ENCODE data around the gene CDON. TPM values are rescaled to one million over a fixed set of nuclear protein-coding genes. Genes with fewer than 3 reads are reported as not detected.

CDON gene
- total RNA-seq, 4 donors from 2014 or later = 1.0 to 2.0 (median 1.8) TPM

DNA sequence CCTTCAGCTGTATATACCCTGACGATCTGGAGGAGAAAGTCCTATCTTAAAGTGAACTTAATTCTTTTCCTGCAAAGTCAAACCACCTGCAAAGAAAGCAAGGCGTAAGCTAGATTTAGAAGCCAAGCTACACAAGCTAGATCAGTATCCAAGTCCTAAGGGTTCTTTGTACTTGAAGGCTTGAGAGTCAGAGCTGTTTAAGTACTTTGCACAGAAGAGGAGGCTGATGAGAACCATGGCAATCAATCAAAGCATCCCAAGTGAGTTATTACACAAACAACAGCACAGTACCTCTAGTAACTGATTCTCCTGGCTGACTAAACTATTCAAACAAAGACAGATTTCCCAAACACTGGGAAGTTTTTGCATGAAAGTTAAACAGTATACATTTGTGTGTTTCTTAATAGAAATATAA, 1.9 kb downstream of the CDON start:
- H3K27ac ChIP-seq = no peak overlapping the region
- peaks cover 9 to 11% of the 10 kb centered on the region in 2 donors for H3K4me1 ChIP-seq
- ATAC-seq (no peak), DNase-seq (no peak)
- H3K36me3 ChIP-seq = no peaks in the 10 kb centered on the region
- no peak overlapping the region for H3K4me3 ChIP-seq
- peaks cover 0 to 14% (median 4%) of the 10 kb centered on the region in 3 donors for H3K27me3 ChIP-seq
- intact Hi-C loops (cut with DNase I; ENCODE audit: low total_unique reads) = loop anchor here (5.0 kb wide), 1 partner anchor 152 kb away; the partner anchor contains the start of genes FAM118B and RPUSD4
- H3K9me3 ChIP-seq = no peaks in the 10 kb centered on the region
- in situ Hi-C loops (cut with MboI; ENCODE audit: low sequenced_read_pairs in 4 of 4) = loop anchor here in 1 of 4 donors (10.0 kb wide), 1 partner anchor 134 kb away; no protein-coding TSS in a partner anchor
- TF ChIP-seq POLR2A (IDR thresholded peaks at IDR 0.05) = no peak
- TF ChIP-seq, protein P1, sequence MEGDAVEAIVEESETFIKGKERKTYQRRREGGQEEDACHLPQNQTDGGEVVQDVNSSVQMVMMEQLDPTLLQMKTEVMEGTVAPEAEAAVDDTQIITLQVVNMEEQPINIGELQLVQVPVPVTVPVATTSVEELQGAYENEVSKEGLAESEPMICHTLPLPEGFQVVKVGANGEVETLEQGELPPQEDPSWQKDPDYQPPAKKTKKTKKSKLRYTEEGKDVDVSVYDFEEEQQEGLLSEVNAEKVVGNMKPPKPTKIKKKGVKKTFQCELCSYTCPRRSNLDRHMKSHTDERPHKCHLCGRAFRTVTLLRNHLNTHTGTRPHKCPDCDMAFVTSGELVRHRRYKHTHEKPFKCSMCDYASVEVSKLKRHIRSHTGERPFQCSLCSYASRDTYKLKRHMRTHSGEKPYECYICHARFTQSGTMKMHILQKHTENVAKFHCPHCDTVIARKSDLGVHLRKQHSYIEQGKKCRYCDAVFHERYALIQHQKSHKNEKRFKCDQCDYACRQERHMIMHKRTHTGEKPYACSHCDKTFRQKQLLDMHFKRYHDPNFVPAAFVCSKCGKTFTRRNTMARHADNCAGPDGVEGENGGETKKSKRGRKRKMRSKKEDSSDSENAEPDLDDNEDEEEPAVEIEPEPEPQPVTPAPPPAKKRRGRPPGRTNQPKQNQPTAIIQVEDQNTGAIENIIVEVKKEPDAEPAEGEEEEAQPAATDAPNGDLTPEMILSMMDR (IDR thresholded peaks at IDR 0.05 in 4 of 5, conservative IDR thresholded peaks at IDR 0.05 in 1 of 5) = no peak

DNA sequence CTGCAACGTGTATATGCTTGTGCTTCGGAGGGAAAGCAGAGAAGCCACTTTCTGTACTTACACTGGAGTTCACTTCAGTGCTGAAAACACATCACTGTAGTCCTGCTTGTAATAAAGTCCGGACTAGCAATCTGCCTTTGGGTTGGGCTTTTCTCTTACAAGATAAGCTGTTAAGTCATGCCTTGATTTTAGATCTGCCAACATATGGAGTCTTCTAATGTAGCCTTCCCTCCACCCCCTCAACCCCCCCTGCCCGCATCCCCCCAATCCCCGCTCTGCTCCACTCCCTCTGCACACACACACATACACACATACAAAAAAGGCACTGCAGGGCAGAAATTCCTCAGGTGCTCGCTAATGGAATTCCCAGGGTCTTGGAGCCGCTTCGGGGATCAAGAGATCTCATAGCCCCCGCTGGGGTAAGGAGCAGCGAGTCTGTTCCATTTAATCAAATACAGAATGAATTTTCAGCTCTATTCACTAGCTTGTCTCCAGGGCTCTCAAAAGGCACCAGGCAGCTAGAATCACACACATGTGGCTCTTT, 3.4 kb downstream of the CDON start:
- Histone ChIP-seq H3K4me1 (peaks cover 9 to 11% of the 10 kb centered on the region in 2 donors), H3K36me3 (no peaks in the 10 kb centered on the region), H3K4me3 (no peak overlapping the region), H3K27me3 (peaks cover 0 to 14% (median 4%) of the 10 kb centered on the region in 3 donors), H3K27ac (no peak overlapping the region), H3K9me3 (no peaks in the 10 kb centered on the region)
- intact Hi-C loops (cut with DNase I; ENCODE audit: low total_unique reads) (no loop called here), in situ Hi-C loops (cut with MboI; ENCODE audit: low sequenced_read_pairs in 4 of 4) (no loop called here)
- TF ChIP-seq, protein P1 (IDR thresholded peaks at IDR 0.05 in 4 of 5, conservative IDR thresholded peaks at IDR 0.05 in 1 of 5) = no peak
- TF ChIP-seq POLR2A (IDR thresholded peaks at IDR 0.05) = no peak
- no peak for ATAC-seq
- DNase-seq = no peak

DNA sequence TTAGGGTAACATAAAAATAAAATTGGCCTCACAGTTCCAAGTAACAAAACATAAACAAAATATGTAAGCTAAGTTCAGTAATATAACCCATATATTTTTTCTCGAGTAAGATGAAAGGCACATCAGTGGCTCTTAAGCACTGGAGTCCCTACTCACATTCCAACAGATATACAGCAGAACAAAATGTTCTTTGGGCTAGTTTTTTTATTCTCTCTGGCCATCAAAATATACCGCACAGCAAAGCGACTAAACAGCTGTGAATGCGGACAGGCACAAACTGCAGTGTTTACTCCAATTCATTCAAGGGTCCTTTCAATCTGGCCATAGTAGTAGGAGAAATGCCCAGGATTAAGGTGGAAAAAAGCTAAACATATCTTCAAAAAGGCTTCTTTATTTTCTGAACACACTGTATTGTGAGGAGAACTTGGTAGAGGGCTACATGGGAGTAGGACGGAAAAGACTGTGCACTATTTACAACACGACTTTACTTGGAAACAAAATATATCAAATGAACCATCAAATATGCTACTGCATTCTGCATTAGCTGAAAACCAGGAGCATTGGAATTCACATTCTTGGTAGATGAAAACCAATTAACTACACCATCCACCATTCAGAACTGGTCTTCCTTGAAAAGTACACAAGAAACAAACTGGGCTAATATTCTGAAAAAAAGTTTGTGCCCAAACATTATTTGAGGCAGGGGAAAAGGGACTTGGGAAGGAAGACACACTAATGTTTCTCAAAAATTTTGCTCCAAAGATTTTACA, 4.4 kb downstream of the CDON start:
- no peak overlapping the region for H3K4me3 ChIP-seq
- in situ Hi-C loops (cut with MboI; ENCODE audit: low sequenced_read_pairs in 4 of 4) = no loop called here

DNA sequence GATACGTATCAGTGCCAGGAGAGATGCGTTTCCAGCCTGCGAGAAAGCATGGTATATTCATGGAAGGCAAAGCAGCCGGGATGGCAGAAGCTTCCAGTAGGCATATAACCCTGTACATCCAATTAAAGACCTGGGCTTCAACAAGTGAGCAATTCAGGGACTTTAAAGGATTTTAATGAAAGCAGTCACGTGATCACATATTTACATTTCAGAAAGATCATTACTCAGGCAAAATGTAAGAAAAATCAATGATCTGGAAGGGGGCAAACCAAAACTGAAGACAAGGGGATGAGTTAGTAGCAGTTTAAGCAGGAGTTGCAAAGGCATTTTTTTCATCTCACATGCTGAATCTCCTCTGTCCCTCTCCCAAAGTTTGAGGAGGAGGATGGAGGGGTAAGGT, 7.8 kb downstream of the CDON start:
- in situ Hi-C loops (cut with MboI; ENCODE audit: low sequenced_read_pairs in 4 of 4) = no loop called here
- DNase-seq = no peak
- no peak for ATAC-seq
- H3K36me3 ChIP-seq = no peaks in the 10 kb centered on the region
- TF ChIP-seq, protein P1 (IDR thresholded peaks at IDR 0.05 in 4 of 5, conservative IDR thresholded peaks at IDR 0.05 in 1 of 5) = no peak
- TF ChIP-seq POLR2A (IDR thresholded peaks at IDR 0.05) = no peak
- no peak overlapping the region for H3K4me3 ChIP-seq
- no peaks in the 10 kb centered on the region for H3K4me1 ChIP-seq
- H3K27ac ChIP-seq = no peak overlapping the region
- intact Hi-C loops (cut with DNase I; ENCODE audit: low total_unique reads) = no loop called here
- H3K9me3 ChIP-seq = no peaks in the 10 kb centered on the region
- H3K27me3 ChIP-seq = peaks cover 0 to 14% (median 4%) of the 10 kb centered on the region in 3 donors

More for the DNA sequence above, 4.4 kb downstream of the CDON start:
- peaks cover 7 to 11% of the 10 kb centered on the region in 2 donors for H3K4me1 ChIP-seq
- no peak overlapping the region for H3K27ac ChIP-seq
- DNase-seq (no peak), ATAC-seq (no peak)
- no peaks in the 10 kb centered on the region for H3K36me3 ChIP-seq
- no peak for TF ChIP-seq POLR2A (IDR thresholded peaks at IDR 0.05)
- TF ChIP-seq, protein P1 (IDR thresholded peaks at IDR 0.05 in 4 of 5, conservative IDR thresholded peaks at IDR 0.05 in 1 of 5) = no peak
- intact Hi-C loops (cut with DNase I; ENCODE audit: low total_unique reads) = no loop called here
- no peaks in the 10 kb centered on the region for H3K9me3 ChIP-seq
- peaks cover 0 to 14% (median 4%) of the 10 kb centered on the region in 3 donors for H3K27me3 ChIP-seq

Data from gastrocnemius medialis (tissue), 4 donors.